GM21528 (cell line): ENCODE data around the gene CPT1C.
A peak's percentile ranks its signal among the peaks of the same experiment; 100 is the strongest.

Experiments
- ATAC-seq: cut with Tn5 transposase; IDR thresholded peaks from one replicate; pipeline ENCODE4 v1.9.1; 2021; ENCODE audit warnings: mild to moderate bottlenecking, moderate library complexity; ENCODE audit not compliant: unreplicated experiment, low FRiP score

The CPT1C gene

GRCh38 chr19:49690656-49691242 is at the start of gene CPT1C:
Gene CPT1C, plus strand, starts transcription at chr19:49691116. Its CDS starts 1,137 bp downstream, at chr19:49692253.
- no peak for ATAC-seq

- ATAC-seq = peak; percentile 56
Measured at GRCh38 chr19:49641688-49642491, 49.0 kb upstream of the CPT1C start, which contains the start of gene SCAF1. Gene SCAF1, plus strand, starts transcription at chr19:49642209. Its CDS starts 2,818 bp downstream, at chr19:49645027.

- no peak for ATAC-seq
Measured at GRCh38 chr19:49642492-49643035, 48.4 kb upstream of the CPT1C start.

DNA sequence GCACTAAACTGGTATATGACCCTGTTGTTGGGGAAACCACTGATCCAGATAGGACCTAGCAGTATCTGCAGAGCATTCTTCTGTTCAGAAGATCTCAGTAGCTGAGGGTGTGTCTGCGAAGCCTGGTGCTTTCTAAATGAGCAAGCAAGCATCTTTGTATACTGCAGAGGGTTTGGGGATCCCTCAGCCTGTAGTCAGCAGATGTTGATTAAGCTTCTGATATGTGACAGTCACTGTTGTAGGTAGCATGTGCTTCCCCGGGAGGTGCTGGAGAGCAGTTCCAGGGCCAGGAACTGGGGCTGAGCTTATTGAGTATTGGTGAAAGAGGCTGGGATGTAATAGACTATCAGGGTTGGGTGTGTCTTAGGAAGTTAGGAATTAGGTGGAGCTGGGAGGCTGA is 47.5 kb upstream of the CPT1C start:
- no peak for ATAC-seq

- ATAC-seq = no peak
Measured at GRCh38 chr19:49645592-49645991, 45.3 kb upstream of the CPT1C start.

GRCh38 chr19:49645995-49646394 is 44.9 kb upstream of the CPT1C start:
- no peak for ATAC-seq

DNA sequence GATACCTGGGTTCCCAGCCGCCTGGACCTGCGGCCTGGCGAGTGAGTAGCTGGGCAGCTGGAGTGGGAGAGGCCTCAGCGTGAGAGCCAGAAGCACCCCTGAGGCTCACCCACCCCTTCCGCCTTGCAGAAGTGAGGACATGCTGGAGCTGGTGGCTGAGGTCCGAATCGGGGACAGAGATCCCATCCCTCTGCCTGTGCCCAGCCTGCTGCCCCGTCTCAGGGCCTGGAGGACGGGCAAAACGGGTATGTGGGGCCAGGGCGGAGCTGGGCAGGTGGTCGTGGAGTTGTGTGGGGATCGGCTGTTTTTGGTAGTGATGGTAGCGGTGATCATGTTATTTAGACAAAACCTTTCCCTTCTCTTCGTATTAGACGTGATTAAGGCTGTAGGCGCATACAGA is 44.3 kb upstream of the CPT1C start:
- ATAC-seq = no peak

DNA sequence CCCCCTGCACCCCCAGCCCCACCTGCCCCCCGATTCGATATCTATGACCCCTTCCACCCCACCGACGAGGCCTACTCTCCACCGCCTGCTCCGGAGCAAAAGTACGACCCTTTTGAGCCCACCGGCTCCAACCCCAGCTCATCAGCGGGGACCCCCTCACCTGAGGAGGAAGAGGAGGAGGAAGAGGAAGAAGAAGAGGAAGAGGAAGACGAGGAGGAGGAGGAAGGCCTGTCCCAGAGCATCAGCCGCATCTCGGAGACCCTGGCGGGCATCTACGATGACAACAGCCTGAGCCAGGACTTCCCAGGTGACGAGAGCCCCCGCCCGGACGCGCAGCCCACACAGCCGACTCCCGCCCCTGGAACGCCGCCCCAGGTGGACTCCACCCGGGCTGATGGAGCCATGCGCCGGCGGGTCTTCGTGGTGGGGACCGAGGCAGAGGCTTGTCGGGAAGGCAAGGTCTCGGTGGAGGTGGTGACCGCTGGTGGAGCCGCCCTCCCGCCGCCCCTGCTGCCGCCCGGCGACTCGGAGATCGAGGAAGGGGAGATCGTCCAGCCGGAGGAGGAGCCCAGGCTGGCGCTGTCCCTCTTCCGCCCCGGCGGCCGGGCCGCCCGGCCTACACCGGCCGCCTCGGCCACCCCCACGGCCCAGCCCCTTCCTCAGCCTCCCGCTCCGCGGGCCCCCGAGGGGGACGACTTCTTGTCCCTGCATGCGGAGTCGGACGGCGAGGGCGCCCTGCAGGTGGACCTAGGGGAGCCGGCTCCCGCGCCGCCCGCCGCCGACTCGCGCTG is 39.7 kb upstream of the CPT1C start:
- ATAC-seq = no peak

GRCh38 chr19:49651820-49652550 is 38.9 kb upstream of the CPT1C start:
- no peak for ATAC-seq

- no peak for ATAC-seq
Measured at GRCh38 chr19:49652551-49653465, 38.1 kb upstream of the CPT1C start.

- no peak for ATAC-seq
Measured at GRCh38 chr19:49653466-49653806, 37.5 kb upstream of the CPT1C start.

DNA sequence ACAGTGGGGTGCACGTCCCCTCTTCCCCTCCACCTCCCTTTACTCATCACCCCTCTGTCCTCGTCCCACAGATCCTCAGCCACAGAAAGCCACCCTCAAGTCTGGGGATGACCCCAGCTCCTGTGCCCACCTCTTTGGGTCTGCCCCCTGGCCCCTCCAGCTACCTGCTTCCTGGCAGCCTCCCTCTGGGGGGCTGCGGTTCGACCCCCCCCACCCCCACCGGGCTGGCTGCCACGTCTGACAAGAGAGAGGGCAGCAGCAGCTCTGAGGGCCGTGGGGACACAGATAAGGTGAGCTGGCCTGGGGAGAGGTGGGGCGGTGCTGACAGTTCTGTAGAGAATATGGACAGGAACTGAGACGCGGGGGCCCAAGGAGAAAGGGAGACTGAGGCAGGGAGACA is 36.3 kb upstream of the CPT1C start:
- ATAC-seq = no peak

GRCh38 chr19:49655570-49656455 is 35.1 kb upstream of the CPT1C start:
- no peak for ATAC-seq

DNA sequence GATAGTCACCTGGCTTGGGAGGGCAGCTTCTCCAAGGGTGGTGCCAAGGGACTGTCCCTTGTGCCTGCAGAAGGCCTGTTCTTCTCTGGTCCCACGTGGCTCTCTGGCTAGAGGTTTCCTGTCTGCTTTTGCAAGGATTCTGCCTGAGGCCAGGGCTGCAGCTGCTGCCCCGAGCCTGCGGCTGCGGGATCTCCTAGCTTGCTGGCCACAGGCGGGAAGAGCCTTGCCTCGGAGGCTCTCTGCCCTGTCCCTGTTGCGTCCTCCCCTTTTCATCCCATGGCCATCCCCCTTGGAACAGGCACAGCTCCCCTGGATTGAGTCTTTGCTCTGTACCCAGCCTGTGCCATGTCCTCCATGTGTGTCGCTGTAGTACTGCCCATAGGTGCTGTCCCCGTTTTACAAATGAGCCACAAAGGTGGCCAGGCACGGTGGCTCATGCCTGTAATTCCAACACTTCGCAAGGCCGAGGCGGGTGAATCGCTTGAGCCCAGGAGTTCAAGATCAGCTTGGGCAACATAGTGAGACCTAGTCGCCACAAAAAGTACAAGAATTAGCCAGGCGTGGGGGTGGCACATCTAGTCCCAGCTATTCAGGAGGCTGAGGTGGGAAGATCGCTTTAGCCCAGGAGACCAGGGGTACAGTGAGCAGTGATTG is 34.3 kb upstream of the CPT1C start:
- ATAC-seq = no peak

DNA sequence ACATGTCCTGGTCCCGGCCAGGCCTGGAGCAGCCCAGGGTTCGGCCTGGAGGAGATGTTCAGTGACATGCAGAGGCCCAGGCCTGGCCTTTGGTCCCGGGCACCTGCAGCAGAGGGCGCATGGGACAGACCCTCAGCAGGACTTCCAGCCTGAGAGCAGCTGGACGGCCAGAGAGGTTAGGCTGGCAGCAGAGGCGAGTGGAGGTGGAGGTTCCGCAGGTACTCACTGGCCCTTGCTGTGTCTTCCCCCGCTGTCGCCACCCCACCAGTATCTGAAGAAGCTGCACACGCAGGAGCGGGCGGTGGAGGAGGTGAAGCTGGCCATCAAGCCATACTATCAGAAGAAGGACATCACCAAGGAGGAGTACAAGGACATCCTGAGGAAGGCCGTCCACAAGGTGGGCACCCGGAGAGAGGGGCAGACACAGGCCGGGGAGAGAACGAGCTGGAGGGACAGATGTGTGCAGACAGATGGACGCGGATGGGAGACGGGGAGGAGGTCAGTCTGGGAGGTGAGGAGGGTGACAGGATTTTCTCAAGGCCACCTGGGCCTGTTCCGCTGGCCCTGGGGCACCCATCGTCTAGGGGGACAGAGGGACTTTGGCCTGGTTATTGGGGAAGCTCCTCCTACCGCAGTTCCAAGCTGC is 33.3 kb upstream of the CPT1C start:
- ATAC-seq = no peak

- ATAC-seq = no peak
Measured at GRCh38 chr19:49658139-49658517, 32.8 kb upstream of the CPT1C start.
